ENCODE measurements around the gene ADGRG6.
A peak's percentile ranks its signal among the peaks of the same experiment; 100 is the strongest.
"Not testable (repeated sequence)": the region's sequence is repeated elsewhere in the genome, so short reads cannot be mapped to it uniquely, and the experiment has no call there.

Gene ADGRG6
- 2.1 to 20.1 (median 9.8) reads per million in 17 experiments for total RNA-seq

- DNase-seq: peak; percentile 52 to 82 (median 71)
Measured at GRCh38 chr6:142301651-142302391, at the start of gene ADGRG6. Gene ADGRG6, plus strand, starts transcription at chr6:142302007. Its CDS starts 323 bp downstream, at chr6:142302330.

- no peak for DNase-seq
Measured at GRCh38 chr6:142254513-142254912, 47.3 kb upstream of the ADGRG6 start.

- no peak for DNase-seq
Measured at GRCh38 chr6:142255785-142256184, 46.0 kb upstream of the ADGRG6 start.

GRCh38 chr6:142258305-142258704 lies 43.5 kb upstream of the ADGRG6 start:
- DNase-seq: no peak

- no peak for DNase-seq
Measured at GRCh38 chr6:142258757-142259156, 43.0 kb upstream of the ADGRG6 start.

GRCh38 chr6:142260748-142261147 lies 41.1 kb upstream of the ADGRG6 start:
- no peak for DNase-seq

DNA sequence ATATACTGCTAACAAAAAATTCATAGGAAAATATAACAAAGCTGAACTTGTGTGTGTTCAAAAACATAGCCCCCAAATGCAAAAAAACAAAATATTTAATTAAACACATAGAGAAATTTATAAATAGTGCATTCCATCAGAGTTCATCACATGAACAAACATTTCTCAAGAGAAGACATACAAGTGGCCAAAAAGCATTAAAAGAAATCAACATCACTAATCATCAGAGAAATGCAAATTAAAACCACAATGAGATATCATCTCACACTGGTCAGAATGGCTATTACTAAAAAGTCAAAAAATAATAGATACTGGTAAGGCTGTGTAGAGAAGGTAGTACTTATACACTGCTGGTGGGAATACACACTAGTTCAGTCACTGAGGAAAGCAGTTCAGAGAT lies 39.6 kb upstream of the ADGRG6 start:
- no peak for DNase-seq

DNA sequence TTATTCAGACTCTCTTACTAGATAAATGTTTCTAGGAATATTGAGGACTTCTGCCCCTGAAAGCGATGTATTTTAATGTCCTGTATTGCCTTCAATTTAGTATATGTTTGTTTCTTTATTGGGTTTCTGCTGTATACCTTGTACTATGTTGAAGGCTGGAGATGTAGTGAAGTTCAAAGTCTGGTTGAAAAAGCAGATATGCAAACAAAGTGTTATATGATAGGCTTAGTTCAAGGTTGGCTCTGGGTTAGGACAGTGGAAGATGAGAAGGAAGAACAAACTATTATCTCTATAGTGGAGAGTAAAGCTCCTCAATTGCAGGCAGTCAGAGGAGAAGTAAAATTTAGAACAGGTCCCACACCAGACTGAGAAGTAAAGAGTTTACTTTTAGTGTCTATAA lies 36.3 kb upstream of the ADGRG6 start:
- DNase-seq: no peak

DNA sequence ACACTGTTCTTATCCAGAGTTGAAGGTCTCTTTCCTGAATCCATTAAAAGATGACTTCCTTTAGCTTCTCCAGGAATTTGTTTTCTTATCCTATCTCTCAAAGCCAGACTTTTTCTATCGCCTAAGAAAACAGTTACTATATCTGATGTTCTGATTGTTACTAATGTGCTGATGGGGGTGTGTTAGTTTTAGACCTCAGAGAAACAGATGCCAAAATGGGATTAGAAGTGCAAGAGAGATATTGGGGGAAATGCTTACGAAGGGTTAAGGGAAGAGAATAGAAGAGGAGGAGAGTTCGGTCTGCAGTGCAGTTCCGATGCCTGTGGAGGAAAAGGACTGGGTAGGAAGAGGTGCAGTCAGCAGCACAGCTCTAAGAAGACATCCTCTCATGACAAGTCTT lies 35.7 kb upstream of the ADGRG6 start:
- DNase-seq: no peak

DNA sequence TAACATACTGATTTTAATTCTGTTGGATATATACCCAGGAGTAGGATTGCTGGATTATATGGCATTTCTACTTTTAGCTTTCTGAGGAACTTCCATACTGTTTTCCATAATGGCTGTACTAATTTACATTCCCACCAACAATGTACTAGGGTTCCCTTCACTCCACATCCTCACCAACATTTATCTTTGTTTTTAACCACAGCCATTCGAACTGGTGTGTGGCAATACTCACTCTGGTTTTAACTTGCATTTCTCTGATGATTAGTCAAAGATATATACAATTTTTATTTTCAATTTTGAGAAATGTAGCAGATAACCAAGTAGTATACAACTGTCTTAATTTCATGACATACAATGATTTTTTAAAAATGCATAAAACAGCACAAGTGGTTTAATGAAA lies 30.3 kb upstream of the ADGRG6 start:
- DNase-seq: no peak

DNA sequence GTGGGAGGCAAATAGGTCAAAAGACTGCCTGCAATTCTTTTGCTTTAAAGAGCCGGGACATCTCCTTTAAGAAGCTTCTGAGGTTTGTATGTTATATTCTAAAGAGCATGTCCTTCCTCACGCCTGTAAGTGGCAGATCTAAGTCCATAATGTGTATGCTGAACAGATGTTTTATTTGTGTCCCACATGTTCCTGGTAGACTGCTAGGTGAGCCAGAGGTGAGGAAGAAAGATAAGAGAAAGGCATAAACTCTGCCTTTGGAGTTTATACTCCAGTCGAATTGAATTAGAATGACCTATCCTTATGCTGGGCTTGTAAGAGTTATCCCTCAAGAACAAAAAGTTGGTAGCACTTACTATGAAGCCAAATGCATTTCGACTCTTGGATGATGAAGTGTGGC lies 27.2 kb upstream of the ADGRG6 start:
- no peak for DNase-seq

DNA sequence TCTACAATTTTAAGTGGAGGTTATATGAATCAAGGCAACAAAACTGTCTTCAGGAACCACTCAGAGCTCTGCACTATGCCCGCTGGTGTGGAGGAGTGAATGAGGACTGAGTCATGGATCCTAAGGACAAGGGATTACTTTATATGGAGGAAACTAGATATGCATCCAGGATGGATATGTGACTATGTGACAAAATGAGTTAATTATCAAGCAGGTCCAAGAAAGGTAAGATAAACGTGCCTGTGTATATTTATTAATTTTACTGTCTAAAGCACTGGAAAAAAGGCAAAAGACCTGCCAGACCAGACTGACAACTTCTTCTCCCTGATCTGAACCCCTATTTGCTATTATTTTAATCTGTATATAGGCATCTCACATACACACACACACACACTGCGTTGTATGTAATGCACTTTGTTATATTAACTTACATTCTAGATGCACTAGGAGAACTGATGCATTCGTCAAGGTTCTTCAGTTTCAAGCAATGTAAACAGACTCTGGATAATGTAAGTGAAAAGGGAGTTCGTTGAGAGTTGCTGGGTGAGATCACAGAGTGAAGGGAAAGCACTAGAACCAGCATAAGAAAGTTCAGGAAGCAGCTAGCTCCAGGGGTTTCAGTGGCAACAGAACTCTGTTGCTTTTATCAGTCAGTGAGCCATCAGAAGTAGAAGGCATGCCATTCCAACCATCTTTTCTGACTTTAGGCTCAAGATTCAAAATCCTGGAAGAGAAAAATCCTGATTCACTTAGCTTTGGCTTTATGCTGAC lies 26.4 kb upstream of the ADGRG6 start:
- DNase-seq: no peak

GRCh38 chr6:142276256-142276655 lies 25.6 kb upstream of the ADGRG6 start:
- DNase-seq: no peak

- no peak for DNase-seq
Measured at GRCh38 chr6:142279350-142280180, 22.2 kb upstream of the ADGRG6 start.

DNA sequence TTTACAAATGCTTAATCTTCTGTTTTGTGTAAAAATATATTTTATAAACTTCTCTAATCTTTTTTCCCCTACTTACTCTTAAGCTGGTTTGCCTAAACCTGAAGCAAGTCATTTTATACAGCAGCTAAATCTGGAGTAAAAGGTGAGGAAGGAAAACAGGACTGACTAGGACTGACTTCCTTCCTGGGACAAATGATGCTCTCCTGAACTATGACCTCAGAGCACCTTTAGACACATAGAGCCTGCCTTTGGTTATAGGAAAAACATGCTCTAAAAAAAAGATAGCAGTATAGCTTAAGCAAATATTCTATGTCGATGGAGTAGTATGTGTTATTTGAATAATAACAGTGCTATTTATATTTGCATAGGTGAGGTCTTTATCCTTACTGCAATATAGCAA lies 21.5 kb upstream of the ADGRG6 start:
- no peak for DNase-seq

- no peak for DNase-seq
Measured at GRCh38 chr6:142280927-142281326, 20.9 kb upstream of the ADGRG6 start.

DNA sequence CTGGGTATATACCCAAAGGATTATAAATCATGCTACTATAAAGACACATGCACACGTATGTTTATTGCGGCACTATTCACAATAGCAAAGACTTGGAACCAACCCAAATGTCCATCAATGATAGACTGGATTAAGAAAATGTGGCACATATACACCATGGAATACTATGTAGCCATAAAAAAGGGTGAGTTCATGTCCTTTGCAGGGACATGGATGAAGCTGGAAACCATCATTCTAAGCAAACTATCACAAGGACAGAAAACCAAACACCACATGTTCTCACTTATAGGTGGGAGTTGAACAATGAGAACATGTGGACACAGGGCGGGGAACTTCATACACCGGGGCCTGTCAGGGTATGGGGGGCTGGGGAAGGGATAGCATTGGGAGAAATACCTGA lies 18.7 kb upstream of the ADGRG6 start:
- DNase-seq: not testable (repeated sequence)

DNA sequence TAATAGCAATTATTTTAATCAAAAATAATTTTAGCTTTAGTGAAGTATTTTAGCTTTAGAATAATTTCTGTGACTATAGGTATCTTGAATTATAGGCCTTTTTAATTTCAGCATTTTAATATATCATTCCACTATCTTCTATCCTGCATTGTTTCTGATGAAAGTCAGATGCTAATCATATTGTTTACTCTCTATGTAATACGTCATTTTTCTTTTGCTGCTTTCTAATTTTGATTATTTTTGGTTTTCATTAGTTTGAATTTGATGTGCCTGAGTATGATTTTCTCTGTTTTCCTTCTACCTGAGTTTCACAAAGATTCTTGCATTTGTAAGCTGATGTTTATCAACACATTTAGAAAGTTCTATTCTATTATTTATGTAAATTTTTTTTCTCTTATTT lies 17.4 kb upstream of the ADGRG6 start:
- no peak for DNase-seq

DNA sequence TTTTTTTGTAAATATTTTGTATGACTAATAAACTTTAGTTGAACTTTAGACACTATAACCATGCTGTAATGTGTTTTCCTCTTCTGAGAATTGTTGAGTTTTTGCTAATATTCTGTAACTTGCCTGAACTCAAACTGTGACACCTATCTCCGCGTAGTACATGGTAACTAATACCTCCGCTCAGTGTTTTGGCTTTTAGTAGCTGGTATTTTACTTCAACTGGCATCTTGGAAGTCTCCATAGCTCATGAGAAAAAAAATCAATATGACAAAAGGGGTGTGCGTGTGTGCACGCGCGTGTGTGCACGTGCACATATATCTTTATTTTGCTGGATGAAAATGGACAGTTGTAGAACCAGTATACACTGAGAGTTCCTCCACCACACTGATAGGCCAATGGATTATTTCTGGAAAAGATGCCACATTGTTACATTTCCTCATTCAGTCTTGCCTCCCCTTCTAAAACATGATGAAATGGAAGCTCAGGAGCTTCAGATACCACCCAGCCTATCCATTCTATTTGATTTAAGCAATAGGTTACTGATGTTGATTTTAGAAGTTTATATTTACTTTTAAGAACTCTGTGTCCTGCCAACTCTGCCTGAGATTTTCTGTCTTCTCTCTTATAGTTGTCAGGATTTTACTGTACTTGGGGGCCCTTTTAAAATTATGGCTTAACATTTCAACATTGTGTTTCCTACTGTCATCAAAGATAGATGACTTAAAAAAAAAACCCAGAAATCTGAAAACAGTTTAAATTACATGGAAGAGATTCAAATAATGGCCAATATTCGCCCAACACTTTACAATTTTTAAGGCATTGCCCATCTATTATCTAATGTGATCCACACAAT lies 16.3 kb upstream of the ADGRG6 start:
- no peak for DNase-seq

DNA sequence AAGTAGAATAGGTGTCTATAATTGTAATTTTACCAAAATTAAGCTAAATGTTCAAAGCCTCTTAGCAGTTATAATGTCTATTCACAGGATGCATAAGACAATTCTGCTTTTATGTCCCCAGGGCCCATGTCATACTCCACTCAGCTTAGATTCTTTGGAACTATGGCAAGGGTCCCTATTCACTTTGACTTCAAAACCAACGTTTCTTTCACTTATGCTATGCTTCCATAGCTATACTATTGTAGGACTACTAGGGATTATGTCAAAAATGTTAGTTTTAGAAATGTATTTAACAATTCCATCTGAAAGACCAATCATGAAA lies 15.8 kb upstream of the ADGRG6 start:
- DNase-seq: no peak

- DNase-seq: no peak
Measured at GRCh38 chr6:142289687-142290086, 12.1 kb upstream of the ADGRG6 start.

- DNase-seq: no peak
Measured at GRCh38 chr6:142290851-142291250, 11.0 kb upstream of the ADGRG6 start.
